GM12891 (cell line): ENCODE data around the gene SDK1.

Experiments used
- DNase-seq: peaks from one replicate; pipeline ENCODE4 v3.0.0; 2011; ENCODE audit warnings: low spot score; ENCODE audit not compliant: insufficient read length
- FAIRE-seq: peaks from 2 replicates; lab custom pipeline; 2011; peaks lifted over from hg19 to GRCh38; lab: Jason Lieb, UNC
- PAX5 ChIP-seq: IDR thresholded peaks from 2 replicates; pipeline ENCODE4 v1.6.1; 2011; ENCODE audit warnings: low read length, moderate library complexity, mild to moderate bottlenecking; ENCODE audit not compliant: insufficient read depth, severe bottlenecking
- POLR2A ChIP-seq: IDR thresholded peaks from 2 replicates; pipeline ENCODE4 v1.6.1; 2011; ENCODE audit warnings: low read depth, low read length, control low read depth
- POLR2AphosphoS5 ChIP-seq: IDR thresholded peaks from 2 replicates; pipeline ENCODE4 v1.6.1; 2011; ENCODE audit warnings: low read depth, low read length, control low read depth
- POU2F2 ChIP-seq: IDR thresholded peaks from 2 replicates; pipeline ENCODE4 v1.6.1; 2011; ENCODE audit warnings: low read depth, mild to moderate bottlenecking, control low read depth, low read length, moderate library complexity
- SPI1 ChIP-seq: IDR thresholded peaks from 2 replicates; pipeline ENCODE4 v1.6.1; 2011; ENCODE audit warnings: low read depth, low read length, control low read depth
- TAF1 ChIP-seq: IDR thresholded peaks from 2 replicates; pipeline ENCODE4 v1.6.1; 2011; ENCODE audit warnings: low read depth, low read length, control low read depth

Gene SDK1

GRCh38 chr7:4049202-4049601 lies 748.1 kb downstream of the SDK1 start:
- TF ChIP-seq POU2F2, result no peak
- no peak for TF ChIP-seq PAX5
- TF ChIP-seq POLR2A, result no peak
- no peak for TF ChIP-seq POLR2AphosphoS5
- no peak for TF ChIP-seq TAF1
- no peak for TF ChIP-seq SPI1
- FAIRE-seq (no peak), DNase-seq (no peak)

DNA sequence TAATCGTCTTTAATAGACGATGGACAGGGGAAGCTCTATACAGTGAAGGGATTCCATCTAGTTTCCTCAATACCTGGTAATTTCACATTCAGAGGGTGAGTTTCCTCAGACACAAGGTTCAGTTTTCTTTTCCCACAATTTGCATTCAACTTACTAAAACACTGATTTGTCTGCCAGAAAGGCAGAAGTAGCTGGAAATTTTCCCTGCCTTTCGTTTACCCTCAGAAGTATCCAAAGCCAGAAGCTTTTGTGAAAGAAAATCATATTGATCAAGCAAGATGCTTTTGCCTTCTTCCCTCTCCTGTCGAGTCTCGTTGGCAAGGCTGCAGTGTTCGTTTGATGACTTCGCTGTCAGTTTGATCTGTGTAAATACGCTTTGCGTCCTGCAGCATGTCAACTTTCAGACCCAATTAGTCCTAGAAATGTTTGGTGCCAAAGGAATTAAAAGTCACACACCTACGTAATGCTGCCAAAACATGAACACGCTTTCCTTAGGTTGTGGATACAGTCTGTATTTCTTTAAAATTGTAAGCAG lies 749.1 kb downstream of the SDK1 start:
- TF ChIP-seq SPI1 (no peak), POLR2A (no peak), POLR2AphosphoS5 (no peak), PAX5 (no peak), TAF1 (no peak)
- DNase-seq, result no peak
- FAIRE-seq, result no peak

GRCh38 chr7:4051696-4052095 lies 750.6 kb downstream of the SDK1 start:
- DNase-seq, result no peak
- no peak for FAIRE-seq
- TF ChIP-seq PAX5 (no peak), POU2F2 (no peak), SPI1 (no peak), TAF1 (no peak), POLR2A (no peak), POLR2AphosphoS5 (no peak)

- DNase-seq (no peak), FAIRE-seq (no peak)
- TF ChIP-seq PAX5 (no peak), SPI1 (no peak), POLR2AphosphoS5 (no peak), TAF1 (no peak), POU2F2 (no peak), POLR2A (no peak)
These were observed 751.1 kb downstream of the SDK1 start for GRCh38 chr7:4052130-4052529.

- TF ChIP-seq POU2F2, result no peak
- TF ChIP-seq TAF1, result no peak
- no peak for TF ChIP-seq PAX5
- no peak for TF ChIP-seq POLR2AphosphoS5
- no peak for TF ChIP-seq SPI1
- TF ChIP-seq POLR2A, result no peak
- FAIRE-seq (no peak), DNase-seq (no peak)
These were observed 753.1 kb downstream of the SDK1 start for GRCh38 chr7:4054158-4054557.

GRCh38 chr7:4056552-4057288 lies 755.7 kb downstream of the SDK1 start:
- DNase-seq (no peak), FAIRE-seq (no peak)
- TF ChIP-seq SPI1, result no peak
- no peak for TF ChIP-seq POLR2A
- TF ChIP-seq TAF1, result no peak
- no peak for TF ChIP-seq POU2F2
- no peak for TF ChIP-seq POLR2AphosphoS5
- no peak for TF ChIP-seq PAX5

DNA sequence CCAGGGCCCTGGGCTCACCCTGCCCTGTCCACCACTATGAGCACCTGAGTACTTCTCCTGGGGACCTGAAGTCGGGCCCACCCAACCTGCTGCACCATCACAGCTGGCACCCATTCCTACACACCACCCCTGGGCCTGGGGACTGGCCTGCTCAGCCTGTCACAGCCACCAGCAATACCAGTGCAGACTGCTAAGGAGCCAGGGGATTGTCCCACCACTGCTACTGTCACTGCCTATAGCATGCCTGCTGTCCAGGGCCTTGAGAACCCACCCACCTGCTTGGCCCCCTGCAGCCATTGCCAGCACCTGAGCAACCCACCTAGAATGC lies 756.2 kb downstream of the SDK1 start:
- FAIRE-seq, result no peak
- DNase-seq, result no peak
- TF ChIP-seq POLR2A (no peak), POLR2AphosphoS5 (no peak), PAX5 (no peak), SPI1 (no peak)

GRCh38 chr7:4058158-4058557 lies 757.1 kb downstream of the SDK1 start:
- FAIRE-seq (no peak), DNase-seq (no peak)
- TF ChIP-seq PAX5, result no peak
- TF ChIP-seq POU2F2, result no peak
- no peak for TF ChIP-seq SPI1
- TF ChIP-seq TAF1, result no peak
- TF ChIP-seq POLR2A, result no peak

DNA sequence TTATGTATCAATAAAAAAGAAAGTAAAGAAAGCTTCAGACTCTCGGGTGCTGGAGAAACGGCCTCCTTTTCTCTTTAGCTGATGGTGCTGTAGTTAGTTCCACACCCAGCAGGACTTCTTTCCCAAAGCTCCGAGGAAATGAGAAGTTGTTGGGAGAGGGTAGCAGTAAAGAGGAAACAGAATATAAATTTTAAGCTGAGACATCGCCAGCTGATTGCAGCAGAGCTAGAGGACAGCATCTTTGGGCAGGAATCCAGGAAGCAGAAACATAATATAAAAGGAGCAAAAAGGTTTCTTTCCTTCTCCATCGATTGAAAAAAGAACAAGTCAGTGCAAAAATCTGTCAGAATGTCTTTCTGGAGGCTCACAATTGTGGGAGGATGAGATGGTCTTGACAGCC lies 764.1 kb downstream of the SDK1 start:
- no peak for FAIRE-seq
- no peak for DNase-seq
- TF ChIP-seq SPI1 (no peak), PAX5 (no peak), POU2F2 (no peak), POLR2AphosphoS5 (no peak), TAF1 (no peak), POLR2A (no peak)

DNA sequence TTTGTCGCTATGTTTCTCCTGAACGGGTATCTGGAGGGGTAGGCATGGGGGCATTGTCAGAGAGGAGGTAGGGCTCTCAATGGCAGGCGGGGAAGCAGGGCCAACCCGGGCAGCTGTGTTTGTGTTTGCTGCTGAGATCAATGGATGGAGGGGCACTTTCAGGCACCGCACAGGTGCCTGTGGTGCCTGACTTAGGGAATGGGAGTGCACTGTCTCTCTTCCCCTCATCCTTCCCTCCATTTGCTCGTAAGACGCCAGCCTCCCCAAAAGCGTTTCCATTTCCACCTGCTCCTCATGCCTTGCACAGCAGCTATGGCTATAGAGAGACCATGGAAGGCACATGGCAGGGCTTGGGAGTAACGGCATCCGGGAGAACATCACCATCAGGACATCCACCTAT lies 765.2 kb downstream of the SDK1 start:
- DNase-seq, result no peak
- no peak for FAIRE-seq
- no peak for TF ChIP-seq TAF1
- no peak for TF ChIP-seq SPI1
- TF ChIP-seq POLR2AphosphoS5, result no peak
- TF ChIP-seq PAX5, result no peak
- TF ChIP-seq POLR2A, result no peak
- TF ChIP-seq POU2F2, result no peak
